GM10266 (cell line): ENCODE results near the gene TPCN2.
A peak's percentile ranks its signal among the peaks of the same experiment; 100 is the strongest.

ENCODE experiments used
- DNase-seq: peaks from one replicate; pipeline ENCODE4 v3.0.0; 2012; ENCODE audit errors: extremely low spot score
- TF ChIP-seq, protein P1 (sequence below): IDR thresholded peaks from 2 replicates; pipeline ENCODE4 v1.5.1; 2012; ENCODE audit warnings: mild to moderate bottlenecking, low read depth; ENCODE audit not compliant: control insufficient read depth, insufficient read depth; ENCODE audit errors: missing control alignments

The TPCN2 gene

GRCh38 chr11:69154938-69155301 lies 106.2 kb downstream of the TPCN2 start:
- TF ChIP-seq, protein P1, sequence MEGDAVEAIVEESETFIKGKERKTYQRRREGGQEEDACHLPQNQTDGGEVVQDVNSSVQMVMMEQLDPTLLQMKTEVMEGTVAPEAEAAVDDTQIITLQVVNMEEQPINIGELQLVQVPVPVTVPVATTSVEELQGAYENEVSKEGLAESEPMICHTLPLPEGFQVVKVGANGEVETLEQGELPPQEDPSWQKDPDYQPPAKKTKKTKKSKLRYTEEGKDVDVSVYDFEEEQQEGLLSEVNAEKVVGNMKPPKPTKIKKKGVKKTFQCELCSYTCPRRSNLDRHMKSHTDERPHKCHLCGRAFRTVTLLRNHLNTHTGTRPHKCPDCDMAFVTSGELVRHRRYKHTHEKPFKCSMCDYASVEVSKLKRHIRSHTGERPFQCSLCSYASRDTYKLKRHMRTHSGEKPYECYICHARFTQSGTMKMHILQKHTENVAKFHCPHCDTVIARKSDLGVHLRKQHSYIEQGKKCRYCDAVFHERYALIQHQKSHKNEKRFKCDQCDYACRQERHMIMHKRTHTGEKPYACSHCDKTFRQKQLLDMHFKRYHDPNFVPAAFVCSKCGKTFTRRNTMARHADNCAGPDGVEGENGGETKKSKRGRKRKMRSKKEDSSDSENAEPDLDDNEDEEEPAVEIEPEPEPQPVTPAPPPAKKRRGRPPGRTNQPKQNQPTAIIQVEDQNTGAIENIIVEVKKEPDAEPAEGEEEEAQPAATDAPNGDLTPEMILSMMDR = no peak
- DNase-seq = no peak

DNA sequence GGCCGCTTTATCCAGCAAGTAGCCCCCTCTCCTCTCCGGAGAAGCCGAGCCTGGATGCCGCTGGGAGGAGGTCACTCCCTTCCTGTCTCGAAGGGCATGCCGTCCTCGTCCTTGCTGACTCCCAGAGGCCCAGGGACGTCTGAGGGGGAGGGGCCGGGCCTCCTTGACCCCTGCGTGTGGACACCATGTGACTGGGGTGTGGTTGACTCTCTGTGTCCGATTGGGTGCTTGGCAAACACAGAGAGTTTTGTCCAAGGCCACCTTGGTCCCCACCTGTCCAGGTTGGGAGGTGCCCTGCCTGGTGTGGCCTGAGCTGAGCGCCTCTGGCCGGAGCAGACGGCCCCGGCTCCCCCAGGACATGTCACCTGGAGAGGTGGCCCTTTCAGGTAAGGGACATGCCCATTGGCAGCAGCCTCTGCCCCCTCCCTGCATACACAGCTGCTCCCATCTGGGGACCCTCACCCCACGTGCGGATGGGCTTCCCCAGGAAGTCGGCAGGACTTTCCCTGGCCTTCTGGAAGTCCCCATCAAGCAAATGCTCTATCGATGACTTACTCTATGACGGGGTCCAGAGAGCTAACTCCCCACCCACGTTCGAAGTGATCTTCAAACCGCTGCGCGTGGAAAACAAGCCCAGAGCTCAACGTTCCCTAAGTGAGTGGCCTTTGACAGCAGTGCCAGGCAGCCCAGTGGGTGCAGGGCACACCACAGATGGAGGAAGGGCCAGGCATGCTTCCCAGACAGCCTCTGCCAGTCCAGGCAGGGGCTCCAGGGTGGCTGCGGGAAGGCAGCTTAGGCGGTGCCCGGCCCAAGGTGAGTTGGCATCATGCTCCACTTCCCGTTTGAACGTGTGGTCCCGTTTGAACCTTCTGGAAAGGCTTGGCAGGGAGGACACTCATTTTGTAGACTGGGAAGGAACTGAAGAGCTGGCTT lies 106.8 kb downstream of the TPCN2 start, which contains the start of gene SMIM38:
SMIM38 (plus strand) TSS at position 634 of the 933 bp plus-strand sequence. CDS start 1,912 bp downstream, outside the sequence.
- DNase-seq = peak; percentile 78
- TF ChIP-seq, protein P1 = no peak

DNA sequence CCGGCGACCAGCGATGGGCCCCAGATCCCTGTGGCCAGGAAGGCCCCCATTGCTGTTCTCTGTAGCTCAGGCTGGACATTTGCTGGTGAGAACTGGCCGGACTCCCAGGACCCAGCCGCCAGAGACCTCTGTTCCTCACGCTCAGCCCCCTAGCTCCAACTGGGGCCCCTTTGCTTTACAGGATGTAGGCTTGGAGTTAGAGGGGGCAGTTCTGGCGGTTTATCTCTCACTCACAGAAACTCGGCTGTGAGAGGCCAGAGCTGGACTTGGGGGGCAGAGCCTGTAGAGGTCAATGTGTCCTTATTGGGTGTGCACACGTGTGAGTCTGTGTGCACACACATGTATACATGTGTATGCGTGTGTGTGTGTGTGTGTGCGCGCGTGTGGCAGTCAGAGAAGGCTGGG lies 107.5 kb downstream of the TPCN2 start:
- DNase-seq = no peak
- TF ChIP-seq, protein P1 = no peak

DNA sequence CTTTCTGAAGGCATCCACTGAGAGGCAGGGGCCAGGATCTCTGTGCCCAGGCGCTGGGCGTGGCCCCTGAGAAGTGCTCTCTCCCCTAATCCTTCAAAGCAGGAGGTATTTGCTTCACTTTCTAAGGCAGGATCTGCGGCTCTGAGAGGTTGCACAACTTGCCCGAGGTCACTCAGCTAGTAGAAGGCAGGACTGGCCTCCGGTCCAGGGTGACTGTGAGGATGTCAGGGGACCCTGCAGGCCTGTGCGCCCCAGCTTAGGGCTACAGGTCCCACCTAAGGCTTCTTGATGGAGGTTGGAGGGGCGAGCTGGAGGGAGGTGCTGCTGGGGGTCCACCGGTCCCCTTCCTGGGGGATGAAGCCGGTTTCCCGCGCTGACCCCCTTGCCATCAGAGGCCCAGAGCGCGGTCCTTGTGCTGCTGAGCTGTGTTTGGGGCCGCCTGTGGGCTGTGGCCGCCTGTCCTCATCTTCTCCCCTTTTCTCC lies 108.0 kb downstream of the TPCN2 start:
- TF ChIP-seq, protein P1 = no peak

GRCh38 chr11:69157156-69157821 lies 108.6 kb downstream of the TPCN2 start:
- DNase-seq = peak; percentile 82
- TF ChIP-seq, protein P1 = no peak

More for the DNA sequence above, 108.0 kb downstream of the TPCN2 start:
- no peak for DNase-seq

- TF ChIP-seq, protein P1 = no peak
- no peak for DNase-seq
Observed at GRCh38 chr11:69157822-69158231, 109.1 kb downstream of the TPCN2 start.
